Stimulated activated CD8-positive, alpha-beta memory T cell treated with anti-CD3 and anti-CD28 coated beads, Interleukin-15, amount 100 ng/mL, for 1 hour (primary cell): Measurements from ENCODE around the gene CSGALNACT2.

ENCODE experiments used
- DNase-seq: peaks from one replicate; pipeline ENCODE4 v3.0.0-alpha.2; 2020; ENCODE audit warnings: low read depth

The CSGALNACT2 gene

DNA sequence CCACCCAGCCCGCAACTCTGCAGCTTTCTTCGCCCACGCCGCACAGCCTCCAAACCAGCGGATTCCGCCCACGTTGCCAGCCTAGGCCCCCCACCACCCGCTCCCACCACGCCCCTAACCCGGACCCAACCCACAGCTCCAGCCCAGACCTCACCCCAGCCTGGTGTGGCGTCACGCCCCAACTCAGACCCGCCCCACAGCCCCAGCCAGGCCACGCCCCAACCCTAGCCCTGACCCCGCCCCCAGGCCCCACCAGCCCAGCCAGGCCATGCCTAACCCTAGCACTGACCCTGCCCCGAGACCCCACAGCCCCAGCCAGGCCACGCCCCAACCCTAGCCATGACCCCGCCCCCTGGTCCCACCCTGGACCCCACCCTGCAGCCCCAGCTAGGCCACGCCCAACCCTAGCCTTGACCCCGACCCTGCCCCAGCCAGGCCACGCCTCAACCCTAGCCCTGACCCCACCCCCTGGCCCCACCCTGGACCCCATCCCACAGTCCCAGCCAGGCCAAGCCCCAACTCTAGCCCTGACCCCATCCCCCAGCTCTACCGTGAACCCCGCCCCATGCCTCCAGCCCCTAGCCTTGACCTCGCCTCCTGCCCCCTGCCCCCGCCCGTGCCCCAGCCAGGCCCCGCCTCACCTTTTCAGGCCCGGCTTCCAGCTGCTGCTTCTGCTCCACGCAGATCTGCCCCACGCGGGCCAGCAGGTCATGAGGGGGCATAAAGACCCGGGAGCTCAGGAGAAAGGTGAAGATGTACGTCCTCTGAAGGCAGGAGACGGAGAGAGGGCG is 64.6 kb downstream of the CSGALNACT2 start:
- no peak for DNase-seq

- DNase-seq = no peak
These were observed 65.3 kb downstream of the CSGALNACT2 start for GRCh38 chr10:43203448-43204041.

DNA sequence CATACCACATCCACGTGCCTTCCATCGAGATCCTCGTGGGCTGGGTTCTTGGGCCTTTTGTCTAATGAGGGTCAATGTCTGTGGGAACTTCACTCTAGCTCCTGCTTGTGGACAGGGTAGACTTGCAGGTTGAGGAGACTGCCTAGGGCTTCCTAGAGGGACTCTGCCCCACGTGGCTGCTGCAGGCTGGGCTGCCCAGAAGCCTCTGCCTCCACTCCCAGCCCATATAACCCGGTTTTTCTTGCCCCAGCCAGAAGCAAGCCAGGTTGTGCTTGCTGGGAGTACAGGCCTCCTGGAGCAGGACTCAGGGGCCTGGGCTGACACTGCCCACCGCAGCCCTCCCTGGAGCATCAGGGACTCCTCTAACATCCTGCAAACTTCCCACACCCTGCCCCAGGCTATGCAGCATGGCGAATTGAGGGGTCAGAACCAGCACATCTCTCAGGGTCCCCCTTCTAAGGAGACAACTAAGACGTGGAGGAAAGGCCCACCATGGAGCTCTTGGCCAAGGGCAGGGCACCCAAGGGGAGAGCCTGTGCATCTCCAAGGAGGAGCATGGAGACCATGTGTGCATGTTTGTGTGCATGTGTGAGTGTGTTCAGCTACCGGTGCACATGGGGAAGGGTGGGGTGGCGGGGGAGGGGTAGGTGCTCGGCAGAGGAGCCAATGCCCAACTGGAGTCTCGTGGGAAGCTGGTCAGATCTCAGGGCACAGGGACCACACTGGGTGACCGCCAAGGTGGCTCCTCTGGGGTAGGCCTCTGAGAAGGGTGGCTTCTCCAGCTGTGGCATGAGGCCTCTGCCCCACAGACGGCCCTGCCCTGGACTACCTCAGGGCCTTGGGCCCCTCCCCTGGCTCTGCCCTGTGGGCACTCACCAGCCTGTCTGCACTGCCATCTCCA is 66.0 kb downstream of the CSGALNACT2 start:
- DNase-seq = no peak

DNA sequence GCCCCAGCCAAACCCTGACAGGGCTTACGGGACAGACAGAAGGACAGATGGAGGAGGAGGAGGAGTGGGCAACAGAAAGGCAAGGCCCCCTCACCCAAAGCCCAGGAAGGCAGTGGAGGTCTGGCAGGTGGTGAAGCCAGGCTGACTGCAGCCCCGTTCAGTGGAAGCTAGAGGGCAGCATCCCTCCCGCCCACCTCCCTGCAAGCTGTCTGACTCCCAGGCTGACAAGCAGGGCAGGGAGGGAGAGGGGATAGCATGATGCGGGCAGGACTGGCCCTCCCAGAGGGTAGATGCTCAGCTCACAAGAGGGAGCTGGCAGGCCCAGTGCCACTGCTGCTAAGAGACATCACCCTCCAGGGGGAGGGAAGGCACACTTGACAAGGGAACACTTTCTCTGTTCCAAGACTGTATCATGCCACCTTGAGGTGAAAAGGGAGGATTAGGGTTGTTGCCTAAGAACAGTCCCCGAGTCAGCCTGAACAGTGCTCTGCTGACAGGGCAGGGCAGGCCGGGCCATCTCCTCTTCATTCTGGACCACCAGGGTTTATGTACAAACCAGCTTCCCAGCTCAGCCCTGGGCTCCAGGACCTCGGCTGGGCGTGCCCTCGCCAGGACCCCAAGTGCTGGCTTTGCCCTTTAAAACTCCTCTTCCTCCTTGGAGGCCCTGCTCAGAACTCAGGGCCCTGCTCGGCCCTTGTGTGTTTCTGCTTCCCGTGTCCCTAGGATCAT is 66.9 kb downstream of the CSGALNACT2 start:
- no peak for DNase-seq

DNA sequence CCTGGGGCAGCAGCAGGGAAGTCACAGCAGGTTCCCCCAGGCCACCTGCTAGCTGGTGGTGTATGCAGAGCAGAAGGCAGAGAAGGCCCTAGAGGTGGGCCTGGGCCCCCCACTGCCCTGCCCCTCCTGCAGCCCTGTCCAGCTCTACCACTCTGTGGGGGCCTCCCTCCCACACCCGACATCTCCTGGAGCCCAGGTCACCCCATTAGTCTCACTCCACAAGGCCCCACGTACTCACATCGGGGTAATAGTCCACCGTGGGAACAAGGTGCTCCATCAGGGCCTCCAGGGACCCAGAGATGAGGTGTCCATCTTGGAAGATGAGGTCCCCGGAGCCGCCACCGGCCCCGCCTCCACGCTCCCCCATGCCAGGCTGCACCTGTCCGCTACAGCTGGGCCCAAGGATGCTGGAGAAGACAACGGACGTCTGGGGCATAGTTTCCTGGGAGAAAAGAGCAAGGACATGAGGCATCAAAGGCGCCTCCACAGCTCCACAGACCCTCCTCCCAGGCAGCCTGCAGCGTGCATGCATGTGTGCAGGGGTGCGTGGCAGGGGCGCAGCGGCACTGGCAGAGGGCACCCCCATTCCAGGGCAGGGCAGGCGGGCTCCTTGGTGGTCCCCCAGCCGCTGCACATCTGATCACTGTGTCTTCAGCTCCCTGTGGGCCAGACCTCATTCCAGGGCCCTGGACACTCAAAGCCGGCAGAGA is 67.6 kb downstream of the CSGALNACT2 start:
- DNase-seq = no peak

- DNase-seq = no peak
These were observed 68.4 kb downstream of the CSGALNACT2 start for GRCh38 chr10:43206391-43207235.

- no peak for DNase-seq
These were observed 70.2 kb downstream of the CSGALNACT2 start for GRCh38 chr10:43208147-43209073.

- DNase-seq = no peak
These were observed 70.8 kb downstream of the CSGALNACT2 start for GRCh38 chr10:43209074-43209455.

GRCh38 chr10:43209651-43210141 is 71.5 kb downstream of the CSGALNACT2 start:
- DNase-seq = no peak

DNA sequence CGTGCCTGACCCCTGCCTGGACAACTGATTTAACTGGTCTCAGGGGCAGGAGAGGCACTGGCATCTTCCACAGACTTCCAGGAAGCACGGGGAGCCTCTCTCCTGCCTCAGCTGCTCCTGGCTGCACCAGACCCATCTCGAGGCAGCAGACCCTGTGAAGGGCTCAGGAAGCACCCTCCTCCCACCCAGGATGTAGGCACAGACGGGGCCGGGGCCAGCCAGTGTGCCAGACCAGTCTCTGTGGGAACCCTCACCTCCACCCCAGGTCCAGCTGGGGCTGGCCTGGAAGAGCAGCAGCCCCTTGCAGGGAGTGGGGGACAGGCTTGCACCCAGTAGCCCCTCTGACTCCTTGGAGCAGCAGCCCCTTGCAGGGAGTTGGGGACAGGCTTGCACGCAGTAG is 72.3 kb downstream of the CSGALNACT2 start:
- DNase-seq = no peak

DNA sequence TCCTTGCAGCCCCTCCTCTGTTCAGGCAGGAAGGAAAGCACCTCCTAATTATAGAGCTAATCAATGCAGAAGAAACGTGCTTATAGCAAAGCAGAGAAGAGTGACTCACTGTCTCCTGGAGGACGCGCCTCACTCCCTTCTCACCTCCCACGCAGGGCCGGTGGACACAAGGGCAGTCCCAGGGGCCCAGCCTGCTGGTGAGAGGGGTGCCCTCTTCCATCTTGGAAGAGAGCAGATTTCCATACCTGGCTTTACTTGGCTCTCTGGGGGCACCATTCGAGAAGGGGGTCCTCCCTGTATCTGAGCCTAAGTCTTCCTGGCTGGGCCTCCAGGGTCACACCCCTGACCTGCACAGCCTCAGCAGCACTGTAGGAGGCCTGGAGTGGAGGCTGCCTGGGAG is 72.8 kb downstream of the CSGALNACT2 start:
- DNase-seq = no peak

- no peak for DNase-seq
These were observed 73.3 kb downstream of the CSGALNACT2 start for GRCh38 chr10:43211431-43212042.

- DNase-seq = no peak
These were observed 73.9 kb downstream of the CSGALNACT2 start for GRCh38 chr10:43212043-43212721.

- no peak for DNase-seq
These were observed 76.1 kb downstream of the CSGALNACT2 start for GRCh38 chr10:43214071-43214955.

GRCh38 chr10:43214956-43215561 is 76.8 kb downstream of the CSGALNACT2 start:
- DNase-seq = no peak

DNA sequence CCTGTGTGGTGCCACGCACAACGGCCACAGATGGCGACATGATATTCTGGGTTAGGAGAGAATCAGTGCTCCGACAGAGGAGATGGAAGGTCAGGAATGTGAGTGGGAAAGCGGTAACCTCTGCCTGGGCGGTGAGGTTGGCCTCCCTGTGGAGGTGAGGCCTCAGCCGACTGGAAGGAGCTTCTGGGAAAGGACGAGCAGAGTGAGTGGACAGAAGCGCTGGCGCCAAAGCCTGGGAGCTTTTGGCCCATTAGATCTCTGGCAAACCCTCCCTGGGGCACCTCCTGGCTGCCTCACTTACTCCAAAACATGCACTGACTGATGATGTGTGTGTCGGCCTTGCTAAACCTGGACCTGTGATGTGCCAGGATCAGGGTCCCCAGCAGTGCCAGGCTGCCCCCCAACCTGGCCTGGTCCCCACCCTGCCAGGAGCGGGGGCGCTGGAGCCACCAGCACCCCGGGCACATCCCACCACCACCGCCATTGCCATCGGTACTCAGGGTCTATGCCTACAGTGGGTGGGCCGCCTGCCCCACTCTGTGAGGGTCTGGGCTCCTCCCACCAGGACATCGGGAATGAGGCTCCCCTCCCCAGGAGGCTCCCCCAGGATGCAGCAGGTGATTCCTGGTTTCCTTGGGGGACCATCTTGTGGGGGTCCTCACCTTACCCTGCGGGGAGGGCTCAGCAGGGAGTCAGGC is 77.7 kb downstream of the CSGALNACT2 start:
- no peak for DNase-seq
